Adipocyte (in vitro differentiated cells): Measurements from ENCODE around the gene CCM2L.

Experiments
- DNase-seq: peaks from one replicate; pipeline ENCODE4 v3.0.0-alpha.2; 2015; ENCODE audit warnings: low read depth
- H3K27me3 ChIP-seq: replicated peaks from 2 replicates; pipeline ENCODE4 v1.7.0; 2013; ENCODE audit warnings: mild to moderate bottlenecking, low read length, moderate library complexity; ENCODE audit not compliant: control insufficient read depth, insufficient read depth
- H3K36me3 ChIP-seq: 2 replicates; pipeline ENCODE4 v1.7.0; 2013; ENCODE audit warnings: low read length, mild to moderate bottlenecking, moderate library complexity; ENCODE audit not compliant: control insufficient read depth, insufficient read depth, severe bottlenecking
- H3K4me1 ChIP-seq: 2 replicates; pipeline ENCODE4 v1.7.0; 2013; ENCODE audit warnings: mild to moderate bottlenecking, low read length, moderate library complexity; ENCODE audit not compliant: control insufficient read depth, insufficient read depth
- H3K4me3 ChIP-seq: 2 replicates; pipeline ENCODE4 v1.7.0; 2013; ENCODE audit warnings: mild to moderate bottlenecking, low read length, moderate library complexity
- H3K9ac ChIP-seq: 2 replicates; pipeline ENCODE4 v1.7.0; 2013; ENCODE audit warnings: mild to moderate bottlenecking, low read length, moderate library complexity
- H3K9me3 ChIP-seq: 2 replicates; pipeline ENCODE4 v1.7.0; 2013; ENCODE audit warnings: mild to moderate bottlenecking, low read length, moderate library complexity; ENCODE audit not compliant: control insufficient read depth

The CCM2L gene

DNA sequence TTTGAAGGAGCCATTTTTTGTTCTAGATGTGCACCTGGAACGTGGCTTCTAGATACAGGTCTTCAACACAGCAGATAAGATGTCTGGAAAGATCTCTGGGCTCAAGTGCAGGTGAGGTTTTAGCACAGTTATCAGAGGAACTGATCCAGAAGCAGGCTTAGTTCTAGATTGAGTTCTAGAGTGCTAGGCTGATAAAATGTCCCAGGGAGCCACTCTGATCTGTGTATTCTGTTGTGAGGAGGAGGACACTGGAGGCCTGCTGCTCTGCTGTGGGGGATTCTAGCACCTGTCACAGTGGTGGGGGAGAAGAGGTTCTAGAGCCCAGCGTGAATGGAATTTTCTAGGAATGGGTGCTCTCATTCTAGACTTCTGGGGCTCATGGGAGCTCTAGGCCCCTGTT is 12.0 kb upstream of the CCM2L start:
- Histone ChIP-seq H3K36me3 (no peaks in the 10 kb centered on the region), H3K9me3 (no peaks in the 10 kb centered on the region), H3K4me1 (no peaks in the 10 kb centered on the region), H3K4me3 (no peak overlapping the region), H3K27me3 (peaks cover 83% of the 10 kb centered on the region), H3K9ac (no peak overlapping the region)
- DNase-seq = no peak

DNA sequence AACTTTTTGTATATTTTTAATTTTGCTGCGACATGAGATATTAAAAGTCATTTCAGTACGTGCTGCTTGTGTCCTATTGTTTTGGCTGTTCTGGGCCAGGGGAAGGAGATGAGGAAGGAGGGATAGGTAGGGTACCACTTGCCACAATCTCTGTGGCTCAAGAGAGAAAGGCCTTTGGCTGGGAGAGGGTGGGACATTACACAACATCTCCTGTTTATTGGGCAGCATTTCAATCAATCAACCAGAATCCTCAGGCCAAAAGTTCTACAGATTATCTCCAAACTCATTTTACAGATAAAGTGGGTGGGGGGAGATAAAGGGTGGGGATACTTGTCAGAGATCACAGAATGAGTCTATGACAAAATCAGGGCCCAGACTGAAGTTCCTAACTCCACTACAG is 6.9 kb upstream of the CCM2L start:
- peaks cover 70% of the 10 kb centered on the region for H3K27me3 ChIP-seq
- H3K9ac ChIP-seq = no peak overlapping the region
- H3K4me1 ChIP-seq = no peaks in the 10 kb centered on the region
- DNase-seq = no peak
- no peaks in the 10 kb centered on the region for H3K9me3 ChIP-seq
- no peak overlapping the region for H3K4me3 ChIP-seq
- no peaks in the 10 kb centered on the region for H3K36me3 ChIP-seq

DNA sequence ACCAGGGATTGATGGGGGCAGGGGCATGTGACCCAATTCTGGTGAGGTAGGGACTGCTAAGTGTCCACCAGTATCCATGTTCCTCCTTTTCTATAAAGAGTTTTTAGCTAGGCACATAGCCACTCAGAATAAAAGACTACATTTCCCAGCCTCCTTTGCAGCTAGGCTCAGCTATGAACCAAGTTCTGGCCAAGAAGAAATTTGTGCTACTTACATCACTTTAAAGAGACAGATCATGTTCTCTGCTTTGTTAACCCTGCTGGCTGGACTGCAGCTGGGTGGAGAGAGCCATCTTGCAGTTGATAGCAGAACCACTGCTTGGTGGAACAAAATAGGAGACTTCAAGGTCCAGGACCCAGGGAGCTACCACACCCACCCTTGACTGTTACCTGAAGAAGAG is 5.3 kb upstream of the CCM2L start:
- no peak overlapping the region for H3K9ac ChIP-seq
- H3K4me3 ChIP-seq = no peak overlapping the region
- no peaks in the 10 kb centered on the region for H3K9me3 ChIP-seq
- no peaks in the 10 kb centered on the region for H3K36me3 ChIP-seq
- H3K27me3 ChIP-seq = peaks cover 69% of the 10 kb centered on the region
- peak; percentile 10 for DNase-seq
- no peaks in the 10 kb centered on the region for H3K4me1 ChIP-seq

DNA sequence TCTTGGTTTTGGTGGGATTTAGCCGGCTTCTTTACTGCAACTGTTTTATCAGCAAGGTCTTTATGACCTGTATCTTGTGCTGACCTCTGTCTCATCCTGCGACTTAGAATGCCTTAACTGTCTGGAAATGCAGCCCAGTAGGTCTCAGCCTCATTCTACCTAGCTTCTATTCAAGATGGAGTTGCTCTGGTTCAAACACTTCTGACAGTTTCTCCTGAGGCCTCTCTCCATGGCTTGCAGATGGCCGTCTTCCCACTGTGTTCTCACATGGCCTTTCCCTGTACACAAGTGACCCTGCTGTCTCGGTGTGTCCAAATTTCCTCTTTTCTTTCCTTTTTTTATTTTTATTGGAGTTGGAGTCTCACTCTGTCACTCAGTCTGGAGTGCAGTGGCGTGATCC is 4.2 kb upstream of the CCM2L start:
- no peaks in the 10 kb centered on the region for H3K36me3 ChIP-seq
- peaks cover 62% of the 10 kb centered on the region for H3K27me3 ChIP-seq
- no peaks in the 10 kb centered on the region for H3K4me1 ChIP-seq
- DNase-seq = no peak
- H3K9me3 ChIP-seq = no peaks in the 10 kb centered on the region
- no peak overlapping the region for H3K4me3 ChIP-seq
- no peak overlapping the region for H3K9ac ChIP-seq

- H3K9ac ChIP-seq = no peak overlapping the region
- peaks cover 57% of the 10 kb centered on the region for H3K27me3 ChIP-seq
- H3K9me3 ChIP-seq = no peaks in the 10 kb centered on the region
- no peak for DNase-seq
- no peak overlapping the region for H3K4me3 ChIP-seq
- H3K4me1 ChIP-seq = no peaks in the 10 kb centered on the region
- no peaks in the 10 kb centered on the region for H3K36me3 ChIP-seq
These were observed 3.1 kb upstream of the CCM2L start for GRCh38 chr20:32006841-32007786.

DNA sequence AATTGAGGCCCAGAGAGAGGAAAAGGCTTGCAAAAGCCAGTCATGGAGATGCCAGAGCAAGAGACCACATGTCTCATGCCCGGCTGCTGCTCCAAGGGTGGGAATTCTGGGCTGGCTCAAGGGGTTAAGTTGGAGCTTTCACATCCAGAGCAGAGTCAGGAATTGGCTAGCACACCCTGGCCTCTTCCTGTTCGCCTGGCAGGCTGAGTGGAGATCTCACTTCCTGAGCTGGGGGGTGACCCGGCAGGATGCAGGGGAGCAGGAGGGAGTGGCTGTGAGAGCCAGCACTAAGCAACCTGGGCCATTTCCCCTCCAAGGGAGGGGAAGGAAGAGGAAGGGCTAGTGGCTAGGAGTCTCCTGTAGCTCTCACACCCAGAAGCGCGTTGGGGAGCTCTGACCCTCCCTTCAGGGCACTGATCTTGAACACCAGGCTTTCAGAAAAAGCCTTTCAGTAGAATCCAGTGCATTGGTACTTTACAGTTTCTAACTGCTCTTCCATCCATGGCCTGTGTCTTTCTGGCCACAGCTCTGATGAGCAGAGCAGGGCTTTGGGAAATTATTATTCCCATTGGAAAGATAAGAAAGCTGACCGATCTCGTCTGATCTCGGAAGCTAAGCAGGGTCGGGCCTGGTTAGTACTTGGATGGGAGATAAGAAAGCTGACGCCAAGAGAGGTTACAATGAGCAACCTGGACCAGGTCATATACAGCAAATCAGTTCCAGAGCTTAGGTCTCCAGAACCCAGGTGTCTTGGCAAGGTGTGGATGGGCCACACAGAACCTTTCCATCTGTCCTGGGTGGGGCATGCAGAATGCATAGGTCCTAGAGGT is 2.2 kb upstream of the CCM2L start:
- DNase-seq = no peak
- H3K4me3 ChIP-seq = no peak overlapping the region
- H3K36me3 ChIP-seq = no peaks in the 10 kb centered on the region
- H3K4me1 ChIP-seq = no peaks in the 10 kb centered on the region
- no peak overlapping the region for H3K9ac ChIP-seq
- H3K9me3 ChIP-seq = no peaks in the 10 kb centered on the region
- peaks cover 57% of the 10 kb centered on the region for H3K27me3 ChIP-seq

- no peaks in the 10 kb centered on the region for H3K4me1 ChIP-seq
- DNase-seq = no peak
- H3K9me3 ChIP-seq = no peaks in the 10 kb centered on the region
These were observed 674 bp upstream of the CCM2L start for GRCh38 chr20:32009564-32009963.

DNA sequence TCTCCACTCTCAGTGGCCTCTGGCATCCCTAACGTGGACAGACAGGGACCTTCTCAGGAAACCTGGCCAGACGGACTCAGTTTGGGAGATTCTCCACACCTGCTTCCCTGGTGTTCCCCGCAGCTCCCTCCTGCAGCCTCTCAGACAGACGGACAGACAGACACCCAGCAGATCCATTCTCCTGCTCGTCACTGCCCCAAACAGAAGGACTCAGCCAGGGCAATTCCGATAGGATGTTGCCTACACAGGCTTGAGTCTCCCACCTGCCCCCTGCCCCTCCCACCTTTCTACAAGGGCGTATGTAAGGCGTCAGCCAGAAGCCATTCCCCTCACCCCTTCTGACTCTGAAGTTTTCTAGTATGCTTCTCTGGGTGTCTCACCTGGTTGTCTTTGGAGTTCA is 428 bp downstream of the CCM2L start:
- no peaks in the 10 kb centered on the region for H3K4me1 ChIP-seq
- no peaks in the 10 kb centered on the region for H3K9me3 ChIP-seq
- H3K9ac ChIP-seq = no peak overlapping the region
- DNase-seq = no peak
- H3K27me3 ChIP-seq = peaks cover 61% of the 10 kb centered on the region
- no peaks in the 10 kb centered on the region for H3K36me3 ChIP-seq
- no peak overlapping the region for H3K4me3 ChIP-seq

More at GRCh38 chr20:32009564-32009963, 674 bp upstream of the CCM2L start:
- H3K27me3 ChIP-seq = peaks cover 57% of the 10 kb centered on the region
- H3K4me3 ChIP-seq = no peak overlapping the region
- H3K36me3 ChIP-seq = no peaks in the 10 kb centered on the region
- H3K9ac ChIP-seq = no peak overlapping the region

GRCh38 chr20:32012159-32012688 is 2.0 kb downstream of the CCM2L start:
- Histone ChIP-seq H3K9me3 (no peaks in the 10 kb centered on the region), H3K9ac (no peak overlapping the region), H3K36me3 (no peaks in the 10 kb centered on the region), H3K4me3 (no peak overlapping the region), H3K4me1 (no peaks in the 10 kb centered on the region), H3K27me3 (peaks cover 61% of the 10 kb centered on the region)
- DNase-seq = no peak

GRCh38 chr20:32013326-32013725 is 3.1 kb downstream of the CCM2L start:
- DNase-seq = no peak
- H3K4me1 ChIP-seq = no peaks in the 10 kb centered on the region
- no peak overlapping the region for H3K9ac ChIP-seq
- no peaks in the 10 kb centered on the region for H3K36me3 ChIP-seq
- H3K27me3 ChIP-seq = peaks cover 60% of the 10 kb centered on the region
- no peak overlapping the region for H3K4me3 ChIP-seq
- H3K9me3 ChIP-seq = no peaks in the 10 kb centered on the region

DNA sequence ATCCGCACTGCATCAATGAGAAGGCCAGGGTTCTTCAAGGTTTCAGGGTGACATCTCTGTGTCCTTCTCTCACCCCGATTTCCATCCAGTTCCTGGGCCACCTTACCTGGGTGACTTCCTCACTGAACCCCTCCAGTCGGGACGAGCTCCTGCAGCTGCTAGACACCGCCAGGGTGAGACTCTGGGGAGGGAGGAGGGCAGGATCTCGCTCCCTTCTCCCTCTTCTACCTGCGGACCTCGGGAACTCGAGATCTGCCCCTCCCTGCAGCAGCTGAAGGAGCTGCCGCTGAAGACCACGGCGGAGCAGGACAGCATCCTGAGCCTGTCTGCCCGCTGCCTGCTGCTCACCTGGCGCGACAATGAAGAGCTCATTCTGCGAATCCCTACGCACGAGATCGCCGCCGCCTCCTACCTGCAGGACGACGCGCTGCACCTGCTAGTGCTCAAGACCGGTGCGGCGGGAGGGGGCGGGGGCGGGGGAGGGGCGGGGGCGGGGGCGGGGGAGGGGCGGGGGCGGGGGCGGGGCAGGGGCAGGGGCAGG is 7.5 kb downstream of the CCM2L start:
- Histone ChIP-seq H3K27me3 (peaks cover 68% of the 10 kb centered on the region), H3K4me3 (no peak overlapping the region), H3K9ac (no peak overlapping the region), H3K36me3 (no peaks in the 10 kb centered on the region), H3K9me3 (no peaks in the 10 kb centered on the region), H3K4me1 (no peaks in the 10 kb centered on the region)
- no peak for DNase-seq
